ELF-1 (cell line): ENCODE measurements around the gene RPN2.
A peak's percentile ranks its signal among the peaks of the same experiment; 100 is the strongest.

Experiments
- DNase-seq: peaks from one replicate; pipeline ENCODE4 v3.0.0-alpha.2; 2016; ENCODE audit warnings: low read depth, low spot score

The RPN2 gene

GRCh38 chr20:37185686-37186085, 6.6 kb downstream of the RPN2 start:
- peak; percentile 62 for DNase-seq

DNA sequence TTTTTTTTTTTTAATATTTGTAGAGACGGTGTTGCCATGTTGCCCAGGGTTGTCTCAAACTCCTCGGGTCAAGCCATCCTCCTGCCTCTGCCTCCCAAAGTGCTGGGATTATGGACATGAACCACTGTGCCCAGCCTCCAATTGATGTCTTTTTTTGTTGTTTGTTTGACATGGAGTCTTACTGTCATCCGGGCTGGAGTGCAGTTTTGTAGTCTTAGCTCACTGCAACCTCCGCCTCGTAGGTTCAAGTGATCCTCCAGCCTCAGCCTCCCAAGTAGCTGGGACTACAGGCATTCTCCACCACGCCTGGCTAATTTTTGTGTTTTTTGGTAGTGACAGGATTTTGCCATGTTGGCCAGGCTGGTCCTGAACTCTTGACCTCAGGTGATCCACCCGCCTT, 9.7 kb downstream of the RPN2 start:
- DNase-seq: no peak

DNA sequence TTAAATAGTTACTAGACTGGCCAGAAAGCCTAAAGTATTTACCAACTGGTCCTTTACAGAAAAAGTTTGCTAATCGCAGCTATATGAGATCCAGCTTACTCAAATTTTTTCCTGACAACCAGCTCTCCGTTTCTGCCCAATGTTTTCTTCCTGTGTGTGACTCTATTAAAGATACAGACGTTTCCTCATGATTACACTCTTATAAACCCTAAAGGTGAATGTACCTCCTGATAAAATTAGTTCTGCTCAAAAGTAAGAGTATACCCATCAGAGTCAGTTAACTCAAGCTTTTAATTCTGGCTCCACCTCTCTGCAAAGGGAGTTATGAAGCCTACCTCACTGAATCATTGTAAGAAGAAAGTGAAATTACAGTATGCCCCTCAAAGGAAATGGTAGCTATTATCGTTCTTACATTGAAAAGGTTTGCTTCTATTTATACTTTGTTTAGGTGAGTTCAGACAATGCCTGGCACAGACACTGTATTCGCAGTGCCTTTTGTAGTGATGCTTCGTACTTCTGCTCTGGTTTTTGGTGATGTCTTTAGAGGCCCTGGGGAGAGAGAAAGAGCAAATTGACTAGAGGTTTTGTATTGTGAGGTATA, 10.4 kb downstream of the RPN2 start:
- no peak for DNase-seq

DNA sequence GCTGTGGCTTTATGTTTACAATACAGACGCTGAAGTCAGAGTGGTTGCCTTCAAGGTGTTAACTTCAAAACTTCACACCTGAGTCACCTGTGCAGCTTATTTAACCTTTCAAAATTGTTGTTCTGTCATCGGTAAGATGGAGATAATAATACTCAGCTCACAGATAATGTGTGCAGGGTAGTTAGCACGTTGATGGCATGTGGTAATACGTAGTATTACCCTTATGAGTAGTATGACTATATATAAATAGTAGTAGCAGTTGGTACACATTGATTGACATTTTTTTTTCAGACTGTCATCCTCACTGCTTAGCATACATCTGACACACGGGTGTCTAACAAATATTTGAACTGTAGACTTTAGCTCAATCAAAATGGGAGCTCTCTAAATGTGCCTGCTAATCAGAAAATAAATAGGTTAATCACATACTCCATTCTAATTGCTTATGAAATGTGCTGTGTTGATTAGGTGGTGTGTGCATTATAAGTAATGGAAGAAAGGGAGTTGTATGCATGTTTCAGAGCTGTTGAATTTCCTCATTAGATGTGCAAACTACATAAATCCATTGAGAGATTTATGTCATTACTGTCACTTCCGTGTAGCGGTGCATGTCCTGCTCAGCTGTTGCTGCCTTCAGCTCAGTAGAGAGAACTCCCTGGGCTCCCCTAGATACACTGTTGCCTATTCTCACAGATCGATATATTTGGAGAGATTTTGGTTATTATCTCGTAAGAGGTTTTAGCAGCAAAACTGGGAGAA, 11.4 kb downstream of the RPN2 start:
- no peak for DNase-seq

GRCh38 chr20:37192137-37192854, 13.2 kb downstream of the RPN2 start:
- peak; percentile 89 for DNase-seq

GRCh38 chr20:37193226-37193625, 14.1 kb downstream of the RPN2 start:
- DNase-seq: no peak

GRCh38 chr20:37193821-37194220, 14.7 kb downstream of the RPN2 start:
- no peak for DNase-seq

- peak; percentile 46 for DNase-seq
Observed at GRCh38 chr20:37194621-37195417, 15.7 kb downstream of the RPN2 start.

- no peak for DNase-seq
Observed at GRCh38 chr20:37198932-37199660, 20.0 kb downstream of the RPN2 start.

- no peak for DNase-seq
Observed at GRCh38 chr20:37200376-37200775, 21.2 kb downstream of the RPN2 start.

GRCh38 chr20:37200926-37201826, 22.0 kb downstream of the RPN2 start:
- no peak for DNase-seq

DNA sequence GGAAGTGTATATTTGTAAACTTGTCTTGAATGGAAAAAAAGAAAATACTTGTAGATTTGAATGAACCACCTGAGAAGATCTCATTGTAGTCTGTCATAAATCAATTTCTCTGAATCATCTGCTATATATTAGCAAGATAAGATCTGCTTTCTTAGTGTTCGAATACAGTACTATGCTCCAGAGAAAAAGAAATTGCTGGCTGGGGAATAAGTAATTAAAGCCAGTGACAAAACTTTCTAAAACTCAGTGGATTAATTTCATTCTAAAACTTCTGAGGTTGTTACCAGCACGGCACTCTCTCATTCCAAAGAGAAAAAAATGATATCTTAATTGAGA, 22.7 kb downstream of the RPN2 start:
- DNase-seq: no peak

DNA sequence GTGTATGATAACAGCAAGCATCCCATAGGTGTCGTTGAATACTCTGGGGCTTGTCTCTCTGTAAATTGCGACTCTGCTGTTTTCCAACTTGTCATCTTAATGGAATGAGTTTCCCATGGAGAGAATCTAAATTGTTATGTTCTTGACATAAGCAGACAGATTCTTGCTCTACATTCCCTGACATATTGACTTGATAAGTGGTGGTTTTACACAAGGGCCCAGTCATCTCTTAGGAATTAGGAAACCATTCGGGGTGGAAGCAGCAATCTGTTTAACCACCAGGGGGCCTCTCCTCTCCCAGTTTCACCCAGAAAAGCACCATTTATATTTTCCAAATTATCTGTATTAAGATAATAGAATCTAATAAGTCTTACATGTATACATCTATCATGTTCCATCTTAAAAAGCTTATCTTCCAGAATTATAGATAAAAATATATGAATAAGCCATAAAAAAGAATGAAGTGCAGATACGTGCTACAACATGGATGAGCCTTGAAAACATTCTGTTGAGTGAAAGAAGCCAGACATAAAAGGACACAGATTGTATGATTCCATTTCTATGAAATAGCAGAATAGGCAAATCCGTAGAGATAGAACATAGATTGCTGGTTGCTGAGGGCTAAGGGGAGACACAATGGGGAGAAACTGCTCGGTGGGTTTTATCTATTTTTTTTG, 23.3 kb downstream of the RPN2 start:
- DNase-seq: peak; percentile 60

- DNase-seq: no peak
Observed at GRCh38 chr20:37204056-37204455, 24.9 kb downstream of the RPN2 start.

GRCh38 chr20:37205130-37205529, 26.0 kb downstream of the RPN2 start:
- no peak for DNase-seq

- no peak for DNase-seq
Observed at GRCh38 chr20:37205794-37206193, 26.7 kb downstream of the RPN2 start.

- no peak for DNase-seq
Observed at GRCh38 chr20:37207171-37207570, 28.0 kb downstream of the RPN2 start.

GRCh38 chr20:37209193-37209592, 30.1 kb downstream of the RPN2 start:
- DNase-seq: no peak

- DNase-seq: no peak
Observed at GRCh38 chr20:37209661-37210314, 30.7 kb downstream of the RPN2 start.
